HEK293 (cell line): ENCODE results near the gene TGDS.

Experiments
- YY1 ChIP-seq: fragments of 450-650 bp; formaldehyde crosslinking; IDR thresholded peaks from 2 replicates; pipeline ENCODE4 v1.5.1; 2018; ENCODE audit warnings: missing biosample characterization, missing genetic modification characterization
- ZNF311 ChIP-seq: fragments of 450-650 bp; formaldehyde crosslinking; IDR thresholded peaks from 2 replicates; pipeline ENCODE4 v1.5.1; 2017; ENCODE audit warnings: missing biosample characterization, missing genetic modification characterization, borderline replicate concordance
- ZNF473 ChIP-seq: fragments of 450-650 bp; formaldehyde crosslinking; IDR thresholded peaks from 2 replicates; pipeline ENCODE4 v1.5.1; 2017; ENCODE audit warnings: missing biosample characterization, missing genetic modification characterization
- ZNF558 ChIP-seq: fragments of 450-650 bp; formaldehyde crosslinking; IDR thresholded peaks from 2 replicates; pipeline ENCODE4 v1.5.1; 2016; ENCODE audit warnings: missing biosample characterization, missing genetic modification characterization
- ZNF580 ChIP-seq: fragments of 450-650 bp; formaldehyde crosslinking; IDR thresholded peaks from 2 replicates; pipeline ENCODE4 v1.5.1; 2016; ENCODE audit warnings: missing biosample characterization, missing genetic modification characterization
- ZNF610 ChIP-seq: fragments of 450-650 bp; formaldehyde crosslinking; IDR thresholded peaks from 2 replicates; pipeline ENCODE4 v1.5.1; 2016; ENCODE audit warnings: missing biosample characterization, missing genetic modification characterization, borderline replicate concordance
- TF ChIP-seq, protein P1 (sequence below): fragments of 450-650 bp; formaldehyde crosslinking; IDR thresholded peaks from 2 replicates; pipeline ENCODE4 v1.5.1; 2016; ENCODE audit warnings: missing biosample characterization, missing genetic modification characterization
- TF ChIP-seq, protein P2 (sequence below): sonication (generic); formaldehyde crosslinking; IDR thresholded peaks from 2 replicates; pipeline ENCODE4 v1.8.1; 2022; ENCODE audit warnings: mild to moderate bottlenecking, moderate library complexity, missing genetic modification reagents

- no peak for TF ChIP-seq ZNF580 (tag by site-specific recombination)
- TF ChIP-seq ZNF558 (tag by site-specific recombination), result no peak
- TF ChIP-seq, protein P1, sequence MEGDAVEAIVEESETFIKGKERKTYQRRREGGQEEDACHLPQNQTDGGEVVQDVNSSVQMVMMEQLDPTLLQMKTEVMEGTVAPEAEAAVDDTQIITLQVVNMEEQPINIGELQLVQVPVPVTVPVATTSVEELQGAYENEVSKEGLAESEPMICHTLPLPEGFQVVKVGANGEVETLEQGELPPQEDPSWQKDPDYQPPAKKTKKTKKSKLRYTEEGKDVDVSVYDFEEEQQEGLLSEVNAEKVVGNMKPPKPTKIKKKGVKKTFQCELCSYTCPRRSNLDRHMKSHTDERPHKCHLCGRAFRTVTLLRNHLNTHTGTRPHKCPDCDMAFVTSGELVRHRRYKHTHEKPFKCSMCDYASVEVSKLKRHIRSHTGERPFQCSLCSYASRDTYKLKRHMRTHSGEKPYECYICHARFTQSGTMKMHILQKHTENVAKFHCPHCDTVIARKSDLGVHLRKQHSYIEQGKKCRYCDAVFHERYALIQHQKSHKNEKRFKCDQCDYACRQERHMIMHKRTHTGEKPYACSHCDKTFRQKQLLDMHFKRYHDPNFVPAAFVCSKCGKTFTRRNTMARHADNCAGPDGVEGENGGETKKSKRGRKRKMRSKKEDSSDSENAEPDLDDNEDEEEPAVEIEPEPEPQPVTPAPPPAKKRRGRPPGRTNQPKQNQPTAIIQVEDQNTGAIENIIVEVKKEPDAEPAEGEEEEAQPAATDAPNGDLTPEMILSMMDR (tag by site-specific recombination), result no peak
- TF ChIP-seq ZNF610 (tag by site-specific recombination), result no peak
- TF ChIP-seq, protein P2, sequence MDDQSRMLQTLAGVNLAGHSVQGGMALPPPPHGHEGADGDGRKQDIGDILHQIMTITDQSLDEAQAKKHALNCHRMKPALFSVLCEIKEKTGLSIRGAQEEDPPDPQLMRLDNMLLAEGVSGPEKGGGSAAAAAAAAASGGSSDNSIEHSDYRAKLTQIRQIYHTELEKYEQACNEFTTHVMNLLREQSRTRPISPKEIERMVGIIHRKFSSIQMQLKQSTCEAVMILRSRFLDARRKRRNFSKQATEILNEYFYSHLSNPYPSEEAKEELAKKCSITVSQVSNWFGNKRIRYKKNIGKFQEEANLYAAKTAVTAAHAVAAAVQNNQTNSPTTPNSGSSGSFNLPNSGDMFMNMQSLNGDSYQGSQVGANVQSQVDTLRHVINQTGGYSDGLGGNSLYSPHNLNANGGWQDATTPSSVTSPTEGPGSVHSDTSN (CRISPR knock-in tag), result no peak
- no peak for TF ChIP-seq ZNF311 (tag by site-specific recombination)
- TF ChIP-seq ZNF473 (tag by site-specific recombination), result no peak
- no peak for TF ChIP-seq YY1 (tag by site-specific recombination)
These were observed 70.2 kb downstream of the TGDS start for GRCh38 chr13:94525781-94526180.
